Measurements from ENCODE around the gene MRPS15.
"Not testable (repeated sequence)": the region's sequence is repeated elsewhere in the genome, so short reads cannot be mapped to it uniquely, and the experiment has no call there.

DNA sequence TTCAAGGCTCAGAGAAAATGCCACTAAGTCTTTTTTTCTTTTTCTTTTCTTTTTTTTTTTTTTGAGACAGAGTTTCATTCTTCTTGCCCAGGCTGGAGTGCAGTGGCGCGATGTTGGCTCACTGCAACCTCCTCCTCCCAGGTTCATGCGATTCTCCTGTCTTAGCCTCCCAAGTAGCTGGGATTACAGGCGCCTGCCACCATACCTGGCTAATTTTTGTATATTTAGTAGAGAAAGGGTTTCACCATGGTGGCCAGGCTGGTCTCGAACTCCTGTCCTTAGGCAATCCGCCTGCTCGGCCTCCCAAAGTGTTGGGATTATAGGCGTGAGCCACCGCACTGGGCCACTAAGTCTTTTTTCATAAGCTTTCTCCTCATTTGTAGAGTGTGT is 23.1 kb upstream of the MRPS15 start:
- not testable (repeated sequence) for TF ChIP-seq POLR2AphosphoS5, CTCF, EP300 (IDR thresholded peaks at IDR 0.05)
